Hematopoietic multipotent progenitor cell treated with erythropoietin and hydrocortisone succinate and interleukin-3 and kit ligand, for 4 days (in vitro differentiated cells): ENCODE measurements around the gene CMC1.
A peak's percentile ranks its signal among the peaks of the same experiment; 100 is the strongest.

ENCODE experiments used
- DNase-seq: peaks from one replicate; pipeline ENCODE4 v3.0.0-alpha.2; 2015

The CMC1 gene

GRCh38 chr3:28308196-28308595 lies 66.8 kb downstream of the CMC1 start:
- peak; percentile 58 for DNase-seq

- DNase-seq: no peak
Measured at GRCh38 chr3:28315711-28316110, 74.3 kb downstream of the CMC1 start.

DNA sequence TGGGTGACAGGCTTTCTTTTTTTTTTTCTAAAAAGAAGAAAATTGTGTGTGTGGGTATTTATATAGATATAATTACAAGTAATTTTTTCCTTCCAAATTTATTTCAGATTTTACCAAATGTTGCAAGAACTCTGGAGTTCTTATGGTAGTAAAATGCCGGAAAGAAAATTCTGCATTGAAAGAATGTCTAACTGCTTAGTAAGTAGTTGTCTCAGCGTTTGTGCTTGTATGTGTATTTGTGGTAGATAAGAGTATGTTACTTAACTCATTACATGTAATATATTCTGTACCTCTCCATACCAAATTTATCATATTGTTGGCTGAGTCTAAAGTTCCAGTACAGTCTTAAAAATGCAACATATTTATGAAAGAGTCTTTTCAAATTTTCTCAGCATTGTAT lies 74.8 kb downstream of the CMC1 start:
- no peak for DNase-seq

GRCh38 chr3:28317438-28318022 lies 76.1 kb downstream of the CMC1 start:
- DNase-seq: peak; percentile 83

DNA sequence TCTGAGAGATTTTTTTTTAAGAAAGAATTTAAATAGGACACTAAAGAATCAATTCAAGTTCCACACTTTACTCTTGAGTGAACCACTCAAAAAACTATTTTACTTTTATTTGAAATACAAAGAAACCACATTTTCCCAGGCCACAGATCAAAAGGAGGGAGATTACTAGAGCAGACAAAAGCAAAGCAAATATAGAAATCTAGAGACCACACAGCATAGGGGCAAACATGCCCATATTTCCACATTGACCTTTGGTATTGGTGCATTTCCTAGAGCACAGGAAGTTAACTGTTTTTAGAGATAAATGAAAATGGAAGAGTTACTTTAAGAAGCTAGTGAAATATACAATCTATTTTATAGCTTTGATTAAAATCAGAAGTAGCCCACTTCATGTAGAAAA lies 79.6 kb downstream of the CMC1 start:
- no peak for DNase-seq

DNA sequence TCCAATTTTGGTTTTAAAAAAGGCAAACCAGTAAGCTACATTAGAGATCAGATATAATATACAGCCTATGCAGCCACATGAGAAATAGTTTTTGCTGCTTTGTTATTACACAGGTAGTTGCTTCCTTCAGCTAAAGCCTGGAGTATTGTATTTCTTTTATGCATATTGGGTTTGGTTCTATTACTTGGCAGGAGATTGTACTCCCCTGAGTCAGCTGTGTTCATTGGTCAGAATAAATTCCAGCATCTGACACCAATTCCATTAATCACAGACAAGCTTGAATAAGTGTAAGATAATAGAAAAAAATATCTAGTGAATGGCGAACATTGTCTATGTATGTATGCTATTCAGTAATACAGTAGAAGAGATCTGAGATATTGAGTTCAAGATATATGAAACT lies 81.0 kb downstream of the CMC1 start:
- no peak for DNase-seq

DNA sequence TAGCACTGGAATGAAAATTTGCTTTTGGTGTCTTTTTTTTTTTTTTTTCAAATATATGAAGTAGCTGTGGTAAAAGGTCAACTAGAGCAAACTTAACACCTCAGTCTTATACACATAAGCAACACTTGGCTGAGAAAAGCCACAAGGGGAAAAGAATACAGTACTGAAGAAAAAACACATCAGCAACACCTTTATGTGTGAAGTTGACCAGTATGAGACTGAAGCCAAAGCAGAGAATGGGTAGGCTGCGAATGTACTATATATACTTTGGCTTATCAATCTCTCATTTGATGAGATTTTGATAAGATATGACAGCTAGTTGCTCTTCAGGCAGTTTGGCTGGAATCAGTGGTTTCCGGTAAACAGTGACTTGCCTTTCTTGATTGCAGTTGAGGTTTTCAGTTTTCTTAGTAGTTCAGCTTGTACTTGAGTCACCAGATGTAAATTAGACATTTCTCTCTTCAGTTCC lies 85.1 kb downstream of the CMC1 start:
- peak; percentile 73 for DNase-seq

DNA sequence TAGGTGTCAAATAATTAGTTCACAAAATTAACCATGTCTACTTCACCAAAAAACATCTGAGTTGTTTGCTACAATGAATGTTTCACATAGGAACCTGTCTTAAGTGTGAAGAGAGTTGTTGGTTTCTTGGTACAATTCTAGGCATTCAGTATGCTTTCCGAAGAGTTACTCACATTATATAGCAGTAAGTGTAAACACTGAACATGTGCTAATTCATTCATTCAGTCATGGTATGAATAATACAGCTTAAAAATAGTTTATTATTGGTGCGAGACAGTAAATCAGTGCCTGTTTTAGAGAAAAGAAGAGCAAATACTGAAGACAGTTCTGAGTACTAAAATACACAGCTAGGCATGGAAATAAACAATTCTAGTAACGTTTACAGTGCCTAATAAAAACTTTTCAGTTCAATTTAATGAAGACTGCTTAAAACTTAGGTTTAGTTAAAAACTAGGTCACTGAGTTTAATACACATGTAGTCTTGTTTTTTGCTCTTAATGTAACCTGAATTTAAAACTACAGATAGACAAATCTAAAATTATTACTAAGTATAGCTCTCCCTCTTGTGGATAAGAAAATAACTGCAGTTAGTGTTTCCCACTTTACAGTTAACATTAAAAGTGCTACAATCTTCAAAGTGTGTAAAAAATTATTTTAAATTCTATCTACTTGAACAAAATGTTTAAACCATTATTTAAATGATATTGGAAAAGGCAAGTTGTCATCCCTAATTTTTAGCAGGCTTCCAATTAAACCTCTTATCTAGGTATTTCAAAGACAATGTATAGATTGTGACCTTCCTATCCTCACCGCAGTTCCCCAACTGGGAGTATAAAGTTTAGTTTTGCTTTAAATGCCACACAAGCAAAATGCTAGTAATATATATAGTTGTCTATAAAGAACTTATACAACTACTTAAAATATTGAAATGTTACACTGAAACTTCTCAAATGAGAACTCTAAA lies 87.1 kb downstream of the CMC1 start:
- DNase-seq: peak; percentile 66

DNA sequence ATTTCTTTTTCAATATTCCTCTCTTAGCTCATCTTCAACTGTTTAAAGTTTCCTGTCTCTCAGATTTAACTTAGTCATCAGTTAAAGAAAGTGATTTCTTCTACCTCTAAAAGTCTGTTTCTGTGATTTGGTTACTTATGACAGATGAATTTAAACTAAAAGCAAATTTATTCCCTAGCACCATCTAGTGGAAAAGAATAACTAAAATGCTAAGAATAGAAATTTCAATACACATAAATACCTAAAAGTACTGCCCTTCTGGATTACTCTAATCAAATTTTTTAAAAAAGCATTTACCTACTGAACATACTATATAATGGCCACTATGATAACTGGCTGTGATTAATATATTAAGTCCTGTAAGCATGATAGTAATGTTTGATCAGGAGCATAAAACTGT lies 93.1 kb downstream of the CMC1 start:
- DNase-seq: peak; percentile 22

DNA sequence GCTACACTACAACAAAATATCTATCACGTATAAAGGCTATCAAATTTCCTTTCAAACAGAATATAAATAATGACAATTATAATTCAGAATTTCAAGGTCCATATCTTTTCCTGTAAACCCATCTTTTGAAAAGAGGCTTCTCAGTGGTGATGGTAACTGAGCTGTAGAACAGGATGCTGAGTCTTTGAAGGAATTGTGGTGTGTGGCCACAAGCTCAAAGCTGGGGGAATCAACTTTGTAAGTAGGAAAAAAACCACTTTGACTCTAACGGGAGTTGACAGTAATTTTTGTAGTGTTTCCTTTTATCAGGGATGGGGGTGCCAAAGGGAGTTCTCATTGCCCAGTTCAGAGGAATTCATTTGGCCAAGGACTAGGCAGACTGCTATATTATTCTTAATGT lies 93.8 kb downstream of the CMC1 start:
- no peak for DNase-seq

- no peak for DNase-seq
Measured at GRCh38 chr3:28337230-28337629, 95.8 kb downstream of the CMC1 start.

DNA sequence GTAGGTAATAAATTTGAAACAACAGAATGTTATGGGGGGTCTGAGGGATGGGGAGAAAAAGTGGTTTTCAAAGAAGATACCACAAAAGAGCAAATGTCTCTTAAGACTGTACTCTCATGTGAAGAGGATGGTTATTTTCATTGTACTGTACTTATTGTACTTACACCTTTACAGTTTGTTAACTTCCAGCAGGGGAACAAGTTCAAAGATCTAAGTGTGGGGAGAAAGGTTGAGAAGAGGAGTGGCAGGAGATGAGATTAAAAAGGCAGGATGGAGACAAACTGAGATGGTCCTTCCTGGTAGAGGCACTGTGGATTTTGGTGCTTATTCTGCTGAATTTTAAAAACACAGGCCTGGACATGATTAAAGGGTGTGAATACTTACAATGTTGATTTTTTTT lies 101.7 kb downstream of the CMC1 start:
- no peak for DNase-seq

DNA sequence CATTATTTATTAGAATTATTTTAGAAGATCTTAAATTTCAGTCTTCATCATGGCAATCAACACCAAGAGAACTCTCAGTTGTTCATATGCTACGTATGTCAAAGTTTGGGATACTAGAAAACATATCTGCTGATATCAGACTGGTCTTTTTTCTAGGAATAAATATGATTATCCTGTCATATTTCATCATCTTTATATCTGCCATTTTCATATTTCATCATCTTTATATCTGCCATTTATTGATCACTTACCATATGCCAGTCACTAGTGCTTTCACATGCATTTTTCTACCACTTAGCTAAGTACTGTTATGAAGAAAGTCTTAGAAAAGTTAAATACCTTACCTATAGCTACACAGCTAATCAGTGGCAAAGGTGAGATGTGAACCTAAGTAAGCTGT lies 104.3 kb downstream of the CMC1 start:
- DNase-seq: no peak

- DNase-seq: peak; percentile 74
Measured at GRCh38 chr3:28347374-28348264, 106.2 kb downstream of the CMC1 start.

- DNase-seq: no peak
Measured at GRCh38 chr3:28348265-28348628, 106.8 kb downstream of the CMC1 start.

DNA sequence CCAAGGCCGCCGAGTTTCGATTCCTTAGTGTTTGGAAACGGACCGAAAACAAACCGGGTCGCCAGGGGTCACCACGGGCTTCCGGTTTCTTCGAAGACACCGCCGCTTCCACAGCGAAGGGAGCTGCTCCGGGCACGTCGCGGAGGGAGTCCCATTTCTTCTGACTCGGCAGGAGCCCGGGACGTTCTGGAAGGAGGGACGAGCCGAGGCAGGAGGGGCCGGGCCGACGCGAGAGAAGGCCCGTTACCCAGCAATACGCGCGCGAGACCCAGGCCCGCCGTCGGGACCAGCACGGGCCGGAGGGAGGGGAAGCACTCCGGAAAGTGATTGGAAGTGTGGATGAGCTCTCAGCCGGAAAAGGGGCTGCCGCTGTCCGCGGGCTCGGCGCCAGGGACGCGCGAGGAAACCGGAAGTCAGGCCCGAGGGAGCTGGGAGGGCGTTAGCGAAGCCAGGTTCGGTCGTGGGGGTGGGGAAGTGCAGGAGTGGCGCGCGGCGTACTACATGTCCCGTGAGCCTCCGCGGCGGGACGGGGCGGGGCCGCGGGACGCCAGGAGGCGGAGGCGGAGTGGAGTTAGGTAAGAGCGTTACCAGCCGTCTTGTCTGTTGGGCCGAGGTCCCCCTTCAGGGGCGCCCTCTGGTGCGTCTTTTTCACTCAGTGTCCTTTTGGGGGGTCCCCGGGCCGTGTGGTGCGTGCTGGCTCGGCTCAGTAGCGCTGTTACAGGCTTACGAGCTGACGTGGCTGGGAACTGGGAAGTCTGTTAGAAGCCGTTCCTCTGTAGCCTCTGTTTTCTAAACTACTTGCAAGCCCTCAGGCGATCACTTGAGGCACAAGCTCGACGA lies 107.4 kb downstream of the CMC1 start, which contains the start of the genes AZI2 and ZCWPW2:
TSS of gene AZI2 (minus strand) at position 196 of the 840 bp plus-strand sequence. CDS start 8,207 bp downstream, outside the sequence.
TSS of gene ZCWPW2 (plus strand) at position 93 of the 840 bp plus-strand sequence. CDS start 64,348 bp downstream, outside the sequence.
- DNase-seq: peak; percentile 98

- DNase-seq: no peak
Measured at GRCh38 chr3:28349469-28350000, 108.1 kb downstream of the CMC1 start.
